ENCODE results near the gene TTPAL. TPM values are rescaled to one million over a fixed set of nuclear protein-coding genes. Genes with fewer than 3 reads are reported as not detected.

Gene TTPAL
- total RNA-seq, 1 donor from 2014 or later, result 20.8 TPM

DNA sequence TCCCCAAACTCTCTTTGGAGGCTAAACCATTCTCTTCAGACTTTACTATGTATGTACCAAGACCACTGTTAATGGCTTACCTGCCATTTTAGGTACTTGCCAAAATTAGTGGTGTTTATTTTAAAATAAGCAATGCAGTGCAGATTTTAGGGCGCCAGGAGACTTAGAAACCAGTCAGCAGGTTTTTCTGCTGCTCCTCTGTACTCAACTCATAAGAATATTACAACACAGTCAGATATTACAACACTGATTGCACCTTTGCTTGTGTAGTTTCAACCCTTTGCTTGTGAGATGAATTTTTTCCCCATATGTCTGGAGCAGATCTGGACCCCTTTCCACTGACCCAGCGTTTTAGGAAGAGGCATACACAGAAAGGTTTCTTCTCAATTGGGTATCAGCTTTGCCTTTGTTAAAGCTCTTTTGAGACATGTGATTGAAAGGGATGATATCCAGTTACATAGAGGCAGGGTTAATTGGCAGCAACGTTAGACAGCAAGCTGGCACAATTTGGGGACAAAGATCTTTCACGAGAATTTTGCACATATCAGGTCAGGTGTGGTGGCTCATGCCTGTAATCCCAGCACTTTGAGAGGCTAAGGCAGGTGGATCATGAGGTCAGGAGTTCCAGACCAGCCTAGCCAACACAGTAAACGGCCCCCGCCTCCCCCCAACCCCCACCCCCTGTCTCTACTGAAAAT, 6.2 kb downstream of the TTPAL start:
- Mint-ChIP-seq H3K27me3 (ENCODE audit: unreplicated experiment) (no peaks in the 10 kb centered on the region), H3K36me3 (ENCODE audit: unreplicated experiment) (peaks cover 19% of the 10 kb centered on the region), H3K4me3 (ENCODE audit: unreplicated experiment) (no peak overlapping the region), H3K9me3 (ENCODE audit: unreplicated experiment) (no peaks in the 10 kb centered on the region), H3K4me1 (ENCODE audit: unreplicated experiment) (peaks cover 4% of the 10 kb centered on the region), H3K27ac (ENCODE audit: unreplicated experiment) (no peak overlapping the region)
- TF ChIP-seq, protein P1, sequence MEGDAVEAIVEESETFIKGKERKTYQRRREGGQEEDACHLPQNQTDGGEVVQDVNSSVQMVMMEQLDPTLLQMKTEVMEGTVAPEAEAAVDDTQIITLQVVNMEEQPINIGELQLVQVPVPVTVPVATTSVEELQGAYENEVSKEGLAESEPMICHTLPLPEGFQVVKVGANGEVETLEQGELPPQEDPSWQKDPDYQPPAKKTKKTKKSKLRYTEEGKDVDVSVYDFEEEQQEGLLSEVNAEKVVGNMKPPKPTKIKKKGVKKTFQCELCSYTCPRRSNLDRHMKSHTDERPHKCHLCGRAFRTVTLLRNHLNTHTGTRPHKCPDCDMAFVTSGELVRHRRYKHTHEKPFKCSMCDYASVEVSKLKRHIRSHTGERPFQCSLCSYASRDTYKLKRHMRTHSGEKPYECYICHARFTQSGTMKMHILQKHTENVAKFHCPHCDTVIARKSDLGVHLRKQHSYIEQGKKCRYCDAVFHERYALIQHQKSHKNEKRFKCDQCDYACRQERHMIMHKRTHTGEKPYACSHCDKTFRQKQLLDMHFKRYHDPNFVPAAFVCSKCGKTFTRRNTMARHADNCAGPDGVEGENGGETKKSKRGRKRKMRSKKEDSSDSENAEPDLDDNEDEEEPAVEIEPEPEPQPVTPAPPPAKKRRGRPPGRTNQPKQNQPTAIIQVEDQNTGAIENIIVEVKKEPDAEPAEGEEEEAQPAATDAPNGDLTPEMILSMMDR (IDR thresholded peaks at IDR 0.05), result no peak
- no peak for DNase-seq (ENCODE audit: extremely low spot score, unreplicated experiment)

DNA sequence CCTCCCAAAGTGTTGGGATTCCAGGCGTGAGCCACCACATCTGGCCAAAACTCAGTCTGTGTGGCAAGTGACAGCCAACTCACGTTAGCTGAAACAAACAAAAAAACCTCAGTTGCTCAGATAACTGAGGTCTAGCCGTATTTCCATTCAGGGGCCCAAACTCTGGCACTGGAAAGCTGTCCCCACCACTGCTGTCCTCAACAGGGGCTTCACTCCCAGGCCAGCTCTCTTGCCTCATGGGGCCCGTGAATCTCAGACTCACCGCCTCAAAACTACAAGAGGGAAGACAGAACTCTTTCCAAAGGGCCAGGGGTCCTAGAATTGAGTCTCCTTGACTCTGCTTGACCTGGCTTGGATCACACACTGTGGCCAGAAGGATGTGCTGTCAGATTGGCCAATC, 7.4 kb downstream of the TTPAL start:
- H3K9me3 Mint-ChIP-seq (ENCODE audit: unreplicated experiment), result no peaks in the 10 kb centered on the region
- H3K36me3 Mint-ChIP-seq (ENCODE audit: unreplicated experiment), result peaks cover 19% of the 10 kb centered on the region

DNA sequence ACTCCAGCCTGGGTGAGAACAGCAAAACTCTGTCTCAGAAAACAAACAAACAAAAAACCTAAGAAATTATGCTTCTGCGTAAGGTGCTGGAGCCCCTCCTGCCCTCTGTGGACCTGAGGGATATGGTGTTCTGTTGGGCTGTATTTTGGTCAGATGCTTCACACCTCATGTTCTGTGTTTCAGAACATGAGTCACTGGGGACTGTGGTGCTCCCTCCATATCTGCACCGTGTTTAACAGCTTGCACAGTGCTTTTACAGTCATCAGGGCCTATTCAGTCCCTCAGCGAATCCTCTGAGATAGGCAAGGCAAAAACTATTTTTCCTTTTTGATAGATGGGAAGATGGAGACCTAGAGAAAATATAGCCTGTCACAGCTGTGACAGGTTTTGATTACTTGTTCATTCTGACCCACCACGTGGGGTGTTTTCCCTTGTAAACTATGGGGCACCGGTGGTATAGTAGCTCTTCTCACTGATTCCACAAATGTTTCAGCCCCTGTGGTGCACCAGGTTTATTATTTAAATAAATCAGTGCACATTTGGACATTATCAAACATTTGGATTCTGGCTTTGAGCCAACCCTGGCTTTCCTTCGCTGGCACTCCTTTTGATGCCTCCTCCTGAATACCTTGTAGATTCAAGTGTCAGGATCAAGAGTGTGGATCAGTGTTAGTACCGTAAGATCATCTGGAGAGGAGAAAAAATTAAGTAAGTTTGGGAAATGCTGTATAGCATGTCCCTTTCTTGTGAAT, 9.6 kb downstream of the TTPAL start:
- DNase-seq (ENCODE audit: extremely low spot score, unreplicated experiment), result no peak
- Mint-ChIP-seq H3K27me3 (ENCODE audit: unreplicated experiment) (no peaks in the 10 kb centered on the region), H3K4me3 (ENCODE audit: unreplicated experiment) (no peak overlapping the region), H3K4me1 (ENCODE audit: unreplicated experiment) (no peaks in the 10 kb centered on the region), H3K36me3 (ENCODE audit: unreplicated experiment) (peaks cover 36% of the 10 kb centered on the region), H3K27ac (ENCODE audit: unreplicated experiment) (no peak overlapping the region), H3K9me3 (ENCODE audit: unreplicated experiment) (no peaks in the 10 kb centered on the region)
- TF ChIP-seq, protein P1 (IDR thresholded peaks at IDR 0.05), result no peak

More for the DNA sequence above, 7.4 kb downstream of the TTPAL start:
- H3K27me3 Mint-ChIP-seq (ENCODE audit: unreplicated experiment), result no peaks in the 10 kb centered on the region
- DNase-seq (ENCODE audit: extremely low spot score, unreplicated experiment), result no peak
- no peak overlapping the region for H3K4me3 Mint-ChIP-seq (ENCODE audit: unreplicated experiment)
- no peak overlapping the region for H3K27ac Mint-ChIP-seq (ENCODE audit: unreplicated experiment)
- TF ChIP-seq, protein P1 (IDR thresholded peaks at IDR 0.05), result no peak
- H3K4me1 Mint-ChIP-seq (ENCODE audit: unreplicated experiment), result no peaks in the 10 kb centered on the region

DNA sequence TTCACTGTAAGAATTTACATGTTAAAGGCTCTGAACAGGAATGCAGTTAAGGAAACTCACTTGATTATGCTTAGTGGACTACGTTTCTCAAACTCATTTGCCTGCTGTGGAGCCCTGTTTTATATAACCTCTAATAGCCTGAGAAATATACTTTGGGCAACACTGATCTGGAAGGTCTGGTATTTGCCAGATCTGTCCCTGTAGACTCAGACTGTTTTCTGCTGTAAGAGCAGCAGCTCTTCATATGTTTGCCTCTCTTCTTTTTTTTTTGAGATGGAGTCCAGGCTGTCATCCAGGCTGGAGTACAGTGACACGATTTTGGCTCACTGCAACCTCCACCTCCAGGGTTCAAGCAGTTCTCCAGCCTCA, 10.1 kb downstream of the TTPAL start:
- TF ChIP-seq, protein P1 (IDR thresholded peaks at IDR 0.05), result no peak
- Mint-ChIP-seq H3K4me3 (ENCODE audit: unreplicated experiment) (no peak overlapping the region), H3K27ac (ENCODE audit: unreplicated experiment) (peak overlapping the region; percentile 41), H3K27me3 (ENCODE audit: unreplicated experiment) (no peaks in the 10 kb centered on the region), H3K4me1 (ENCODE audit: unreplicated experiment) (no peaks in the 10 kb centered on the region), H3K36me3 (ENCODE audit: unreplicated experiment) (peaks cover 34% of the 10 kb centered on the region), H3K9me3 (ENCODE audit: unreplicated experiment) (no peaks in the 10 kb centered on the region)
- DNase-seq (ENCODE audit: extremely low spot score, unreplicated experiment), result no peak

DNA sequence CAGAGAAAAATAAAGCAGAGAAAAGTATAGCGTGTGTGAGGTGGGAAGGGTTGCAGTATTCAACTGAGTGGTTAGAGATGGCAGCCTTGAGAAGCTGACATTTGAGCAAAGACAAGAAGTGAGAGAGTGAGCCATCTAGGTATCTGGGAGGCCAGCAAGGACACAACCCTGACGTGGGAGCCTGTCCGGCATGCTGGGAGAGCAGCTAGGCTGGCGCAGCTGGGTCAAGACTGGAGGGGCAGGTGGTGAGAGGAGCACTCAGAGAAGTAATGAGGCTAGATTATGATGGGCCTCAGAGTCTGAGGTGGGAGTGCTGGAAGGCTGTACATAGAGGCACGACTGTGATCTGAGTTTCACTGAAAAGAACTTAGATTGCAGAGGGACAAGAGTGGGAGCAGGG, 12.9 kb downstream of the TTPAL start:
- peak overlapping the region; percentile 20 for H3K27ac Mint-ChIP-seq (ENCODE audit: unreplicated experiment)
- H3K36me3 Mint-ChIP-seq (ENCODE audit: unreplicated experiment), result peaks cover 42% of the 10 kb centered on the region
- H3K4me3 Mint-ChIP-seq (ENCODE audit: unreplicated experiment), result no peak overlapping the region
- DNase-seq (ENCODE audit: extremely low spot score, unreplicated experiment), result no peak
- TF ChIP-seq, protein P1 (IDR thresholded peaks at IDR 0.05), result no peak
- no peaks in the 10 kb centered on the region for H3K9me3 Mint-ChIP-seq (ENCODE audit: unreplicated experiment)
- H3K27me3 Mint-ChIP-seq (ENCODE audit: unreplicated experiment), result no peaks in the 10 kb centered on the region
- H3K4me1 Mint-ChIP-seq (ENCODE audit: unreplicated experiment), result peaks cover 19% of the 10 kb centered on the region
